DND-41 (cell line): Measurements from ENCODE around the gene APOD.

Source experiments
- EZH2 ChIP-seq: IDR thresholded peaks from 3 replicates; pipeline ENCODE4 v1.6.1; 2012; ENCODE audit warnings: borderline replicate concordance, low read depth, mild to moderate bottlenecking, moderate library complexity, low read length, inconsistent platforms; ENCODE audit not compliant: severe bottlenecking
- TF ChIP-seq, protein P1 (sequence below): IDR thresholded peaks from 2 replicates; pipeline ENCODE4 v1.5.1; 2012; ENCODE audit warnings: borderline replicate concordance, low read length, moderate library complexity, mild to moderate bottlenecking; ENCODE audit not compliant: poor library complexity, severe bottlenecking; ENCODE audit errors: extremely low read depth

DNA sequence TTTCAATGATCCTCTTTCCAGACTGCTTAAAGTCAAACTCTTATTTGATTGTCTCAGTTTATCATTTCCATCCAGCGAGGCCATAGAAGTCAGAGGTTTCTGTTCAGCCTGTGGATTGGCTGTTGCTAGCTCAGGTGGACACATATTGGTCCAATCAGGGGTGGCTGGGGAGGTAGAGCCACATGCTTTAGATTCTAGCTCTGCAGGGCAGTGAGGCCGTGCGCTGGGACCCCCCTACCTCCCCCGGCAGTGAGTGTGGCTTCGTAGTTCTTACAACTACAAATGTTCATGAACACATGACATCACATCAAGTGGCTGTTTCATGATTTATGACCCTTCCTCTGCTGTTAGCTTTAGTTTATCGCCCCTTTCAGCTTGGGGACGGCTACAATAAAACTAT, 18.0 kb downstream of the APOD start:
- TF ChIP-seq, protein P1, sequence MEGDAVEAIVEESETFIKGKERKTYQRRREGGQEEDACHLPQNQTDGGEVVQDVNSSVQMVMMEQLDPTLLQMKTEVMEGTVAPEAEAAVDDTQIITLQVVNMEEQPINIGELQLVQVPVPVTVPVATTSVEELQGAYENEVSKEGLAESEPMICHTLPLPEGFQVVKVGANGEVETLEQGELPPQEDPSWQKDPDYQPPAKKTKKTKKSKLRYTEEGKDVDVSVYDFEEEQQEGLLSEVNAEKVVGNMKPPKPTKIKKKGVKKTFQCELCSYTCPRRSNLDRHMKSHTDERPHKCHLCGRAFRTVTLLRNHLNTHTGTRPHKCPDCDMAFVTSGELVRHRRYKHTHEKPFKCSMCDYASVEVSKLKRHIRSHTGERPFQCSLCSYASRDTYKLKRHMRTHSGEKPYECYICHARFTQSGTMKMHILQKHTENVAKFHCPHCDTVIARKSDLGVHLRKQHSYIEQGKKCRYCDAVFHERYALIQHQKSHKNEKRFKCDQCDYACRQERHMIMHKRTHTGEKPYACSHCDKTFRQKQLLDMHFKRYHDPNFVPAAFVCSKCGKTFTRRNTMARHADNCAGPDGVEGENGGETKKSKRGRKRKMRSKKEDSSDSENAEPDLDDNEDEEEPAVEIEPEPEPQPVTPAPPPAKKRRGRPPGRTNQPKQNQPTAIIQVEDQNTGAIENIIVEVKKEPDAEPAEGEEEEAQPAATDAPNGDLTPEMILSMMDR = no peak
- TF ChIP-seq EZH2 = no peak
